ENCODE data around the gene GSG1.

The GSG1 gene

GRCh38 chr12:13101821-13102375 lies 1.6 kb downstream of the GSG1 start:
- TF ChIP-seq CTCF (IDR thresholded peaks at IDR 0.05; ENCODE audit: control extremely low read depth, extremely low read depth, low read depth, missing control alignments): no peak
- POLR2A ChIA-PET: no interaction called here
- CTCF ChIA-PET: interaction anchor here (0.7 to 1.9 kb wide), 6 partner anchors 13 to 107 kb away, joined by 3 to 7 read pairs (median 4); no protein-coding TSS in a partner anchor
- no peak for DNase-seq (ENCODE audit: extremely low spot score)

GRCh38 chr12:13100882-13101769 lies 2.3 kb downstream of the GSG1 start:
- ChIA-PET CTCF (interaction anchor here (0.8 to 1.9 kb wide), 6 partner anchors 11 to 111 kb away, joined by 3 to 7 read pairs (median 4); no protein-coding TSS in a partner anchor), POLR2A (no interaction called here)
- no peak for TF ChIP-seq CTCF (IDR thresholded peaks at IDR 0.05; ENCODE audit: control extremely low read depth, extremely low read depth, low read depth, missing control alignments)
- DNase-seq (ENCODE audit: extremely low spot score): peak; percentile 83

DNA sequence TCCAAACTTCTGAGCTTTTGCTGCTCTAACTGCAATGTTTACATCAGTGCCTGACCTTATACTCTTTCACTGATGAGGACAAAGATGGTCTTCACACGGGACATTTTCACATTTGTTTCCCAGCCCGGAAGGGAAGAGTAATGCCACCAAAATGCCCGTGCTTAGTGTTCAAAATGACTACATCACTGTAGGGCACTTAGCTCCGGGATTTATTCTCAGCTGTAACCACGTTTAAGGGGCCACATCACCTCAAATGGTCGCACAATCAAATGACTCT lies 2.9 kb downstream of the GSG1 start:
- ChIA-PET POLR2A (no interaction called here), CTCF (interaction anchor here (0.8 to 1.6 kb wide), 5 partner anchors 11 to 115 kb away, joined by 3 to 6 read pairs (median 4); no protein-coding TSS in a partner anchor)
- TF ChIP-seq CTCF (IDR thresholded peaks at IDR 0.05; ENCODE audit: control extremely low read depth, extremely low read depth, low read depth, missing control alignments): no peak

DNA sequence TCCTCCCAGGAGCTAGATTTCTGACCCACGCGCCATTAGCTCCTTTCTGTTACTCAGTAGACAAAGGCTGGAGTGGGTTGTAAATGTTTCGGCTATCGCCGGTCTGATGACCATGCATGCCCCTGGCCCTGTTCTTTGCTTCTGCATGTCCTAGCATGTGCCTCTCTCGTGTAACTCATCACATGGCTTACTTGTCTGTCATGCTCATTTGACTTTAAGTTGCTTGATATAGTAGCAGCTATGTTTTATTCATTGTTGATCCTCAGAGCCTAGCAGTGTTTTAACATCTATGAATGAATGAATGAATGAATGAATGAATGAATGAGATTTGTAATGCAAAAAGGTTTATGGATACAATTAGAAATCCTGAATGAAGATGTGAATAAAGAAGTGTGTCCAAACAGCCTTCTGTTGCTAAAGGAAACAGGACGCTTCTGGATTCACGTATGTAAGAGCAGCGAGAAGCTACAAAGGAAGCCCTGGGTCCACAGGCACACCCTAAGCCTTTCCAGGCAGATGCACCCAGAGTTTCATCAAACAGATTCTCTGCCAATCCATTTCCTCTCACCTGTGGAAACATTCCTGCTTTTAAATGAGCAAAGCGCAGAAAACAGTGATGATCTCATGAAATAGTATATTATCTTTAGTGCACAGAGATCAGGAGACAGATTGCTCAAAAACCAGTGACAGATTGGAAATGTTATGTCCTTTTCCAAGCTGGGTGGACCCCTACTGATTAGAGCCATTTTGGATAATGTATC lies 3.4 kb downstream of the GSG1 start:
- ChIA-PET POLR2A (no interaction called here), CTCF (interaction anchor here (0.8 to 2.3 kb wide), 8 partner anchors 10 to 114 kb away, joined by 3 to 9 read pairs (median 4); no protein-coding TSS in a partner anchor)
- DNase-seq (ENCODE audit: extremely low spot score): no peak
- no peak for TF ChIP-seq CTCF (IDR thresholded peaks at IDR 0.05; ENCODE audit: control extremely low read depth, extremely low read depth, low read depth, missing control alignments)

More for the DNA sequence above, 2.9 kb downstream of the GSG1 start:
- no peak for DNase-seq (ENCODE audit: extremely low spot score)

DNA sequence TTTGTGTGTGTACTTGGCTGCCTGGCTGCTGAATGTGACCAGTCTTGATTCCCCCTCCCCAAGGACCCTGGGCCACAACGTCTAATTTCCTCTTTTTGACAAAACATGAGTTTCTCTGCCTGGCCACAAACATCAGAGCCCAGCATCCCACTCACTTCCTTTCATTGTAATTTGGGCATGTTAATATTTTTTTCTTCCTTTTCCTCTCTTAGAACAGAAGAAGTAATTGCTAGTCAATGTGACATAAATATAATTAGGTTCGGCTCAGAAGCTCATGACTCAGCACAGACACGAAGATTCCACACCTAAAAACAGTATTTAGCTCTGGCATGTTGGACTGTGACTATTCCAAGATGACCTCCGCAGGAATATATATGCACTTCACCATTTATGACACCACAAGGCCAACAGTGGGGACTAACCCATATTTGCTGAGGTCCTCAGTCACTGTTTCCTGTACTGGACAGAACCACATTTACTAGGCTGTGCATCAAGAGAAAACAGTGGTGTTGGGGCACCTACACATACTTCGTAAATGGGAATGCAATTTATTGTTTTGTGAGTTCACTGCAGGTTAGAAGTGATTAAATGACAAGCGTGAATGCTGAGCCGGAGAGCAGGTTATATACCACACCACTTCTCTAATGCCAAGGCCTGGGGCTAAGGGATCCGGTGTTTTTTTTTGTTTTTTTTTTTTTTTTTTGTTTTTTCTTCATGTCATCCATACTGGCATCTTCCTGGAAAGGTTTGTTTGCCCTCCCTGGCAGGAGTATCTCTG lies 4.2 kb downstream of the GSG1 start:
- POLR2A ChIA-PET: no interaction called here
- CTCF ChIA-PET: interaction anchor here (0.6 to 2.3 kb wide), 6 partner anchors 10 to 183 kb away, joined by 3 to 9 read pairs (median 4); no protein-coding TSS in a partner anchor
- DNase-seq (ENCODE audit: extremely low spot score): no peak
- TF ChIP-seq CTCF (IDR thresholded peaks at IDR 0.05; ENCODE audit: control extremely low read depth, extremely low read depth, low read depth, missing control alignments): no peak
